ENCODE results near the gene FBXO4.

The FBXO4 gene

DNA sequence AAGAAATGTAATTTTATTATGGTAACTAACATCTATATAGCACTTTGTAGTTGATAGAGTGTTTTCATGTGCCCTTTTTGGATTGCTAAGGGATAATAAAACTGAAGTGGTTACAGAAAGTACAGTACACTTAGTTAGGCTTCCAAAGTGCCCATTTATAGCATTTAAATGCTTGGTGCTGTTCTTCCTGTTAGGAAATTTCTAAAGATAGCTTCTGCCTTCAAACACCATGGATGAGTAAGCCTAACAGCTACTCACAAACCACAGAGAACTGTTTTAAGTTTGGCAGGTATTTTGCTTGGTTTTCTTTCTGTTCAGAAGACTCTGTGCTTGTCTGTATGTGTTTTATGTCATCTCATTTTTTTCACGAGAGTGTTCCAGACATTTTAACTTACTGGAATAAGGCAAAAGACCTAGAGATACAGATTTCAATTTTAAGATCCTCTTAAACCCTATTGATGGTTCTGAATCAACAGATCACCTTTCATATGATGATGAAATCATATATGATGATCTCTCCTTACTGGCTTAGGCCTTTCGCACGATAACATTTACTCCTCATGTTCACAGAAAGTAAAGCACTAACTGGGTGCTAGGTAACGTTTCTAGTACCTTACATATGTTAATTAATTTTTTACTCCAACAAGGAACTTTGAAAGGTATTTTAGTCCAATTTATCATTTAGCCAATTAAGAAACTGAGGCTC is 16.6 kb upstream of the FBXO4 start:
- H2AFZ ChIP-seq (ENCODE audit: low read length), result no peak overlapping the region
- no peak overlapping the region for H3K18ac ChIP-seq (ENCODE audit: low read length)
- H3K27ac ChIP-seq (replicated peaks; ENCODE audit: low read length), result no peak overlapping the region
- no peak overlapping the region for H2AK5ac ChIP-seq (ENCODE audit: low read depth, low read length)
- peaks cover 5% of the 10 kb centered on the region for H3K79me1 ChIP-seq (ENCODE audit: low read depth, low read length)
- H3K23ac ChIP-seq (ENCODE audit: low read depth, low read length, poor library complexity), result no peak overlapping the region
- no peak overlapping the region for H4K91ac ChIP-seq (ENCODE audit: low read depth, low read length, poor library complexity)
- no peak overlapping the region for H2BK15ac ChIP-seq (ENCODE audit: low read length)
- H3K4ac ChIP-seq (ENCODE audit: low read length), result no peak overlapping the region
- H3K36me3 ChIP-seq (replicated peaks in 1 of 2; ENCODE audit: control insufficient read depth in 2 of 2, insufficient read depth in 2 of 2, low read length in 2 of 2), result peaks cover 11 to 83% of the 10 kb centered on the region in 2 donors
- H3K4me3 ChIP-seq (ENCODE audit: low read length in 2 of 2), result no peak overlapping the region
- no peak overlapping the region for H3K4me2 ChIP-seq (ENCODE audit: insufficient read depth, low read length, poor library complexity, severe bottlenecking)
- H2BK5ac ChIP-seq (ENCODE audit: low read length), result no peak overlapping the region
- H2BK12ac ChIP-seq (ENCODE audit: low read length), result no peak overlapping the region
- peaks cover 2 to 3% of the 10 kb centered on the region in 2 donors for H3K4me1 ChIP-seq (ENCODE audit: control insufficient read depth in 2 of 2, insufficient read depth in 1 of 2, low read depth in 1 of 2, low read length in 2 of 2)
- WGBS, 2 donors (ENCODE audit: extremely low coverage in 2 of 2, insufficient read length in 2 of 2, insufficient replicate concordance in 1 of 2), result no CpG with 5 or more reads among the region's 4 CpGs
- H2BK120ac ChIP-seq (ENCODE audit: low read depth, low read length), result no peak overlapping the region
- H4K8ac ChIP-seq (ENCODE audit: low read depth, low read length), result no peak overlapping the region
- no peaks in the 10 kb centered on the region for H3K9me3 ChIP-seq (replicated peaks in 1 of 2; ENCODE audit: control insufficient read depth in 2 of 2, insufficient read depth in 1 of 2, low read depth in 1 of 2, low read length in 2 of 2)
- H3K9ac ChIP-seq (ENCODE audit: low read depth, low read length, poor library complexity), result no peak overlapping the region
- no peak overlapping the region for H3K14ac ChIP-seq (ENCODE audit: low read length)
- no peaks in the 10 kb centered on the region for H3K27me3 ChIP-seq (ENCODE audit: control insufficient read depth in 3 of 3, insufficient read depth in 3 of 3, low read depth in 1 of 3, low read length in 3 of 3)
- DNase-seq (ENCODE audit: low spot score), result no peak

- Histone ChIP-seq H3K9ac (ENCODE audit: low read depth, low read length, poor library complexity) (no peak overlapping the region), H3K4ac (ENCODE audit: low read length) (no peak overlapping the region), H3K14ac (ENCODE audit: low read length) (no peak overlapping the region), H3K4me1 (ENCODE audit: control insufficient read depth in 2 of 2, insufficient read depth in 1 of 2, low read depth in 1 of 2, low read length in 2 of 2) (no peaks in the 10 kb centered on the region), H3K4me3 (ENCODE audit: low read length in 2 of 2) (no peak overlapping the region), H2AFZ (ENCODE audit: low read length) (no peak overlapping the region), H2AK5ac (ENCODE audit: low read depth, low read length) (no peak overlapping the region), H3K18ac (ENCODE audit: low read length) (no peak overlapping the region), H3K79me1 (ENCODE audit: low read depth, low read length) (peaks cover 2% of the 10 kb centered on the region), H2BK5ac (ENCODE audit: low read length) (no peak overlapping the region), H3K4me2 (ENCODE audit: insufficient read depth, low read length, poor library complexity, severe bottlenecking) (no peak overlapping the region), H3K23ac (ENCODE audit: low read depth, low read length, poor library complexity) (no peak overlapping the region), H2BK12ac (ENCODE audit: low read length) (no peak overlapping the region), H4K8ac (ENCODE audit: low read depth, low read length) (no peak overlapping the region), H3K27ac (replicated peaks; ENCODE audit: low read length) (no peak overlapping the region), H2BK15ac (ENCODE audit: low read length) (no peak overlapping the region), H3K27me3 (ENCODE audit: control insufficient read depth in 3 of 3, insufficient read depth in 3 of 3, low read depth in 1 of 3, low read length in 3 of 3) (no peaks in the 10 kb centered on the region), H2BK120ac (ENCODE audit: low read depth, low read length) (no peak overlapping the region), H3K36me3 (replicated peaks in 1 of 2; ENCODE audit: control insufficient read depth in 2 of 2, insufficient read depth in 2 of 2, low read length in 2 of 2) (peaks cover 7 to 99% of the 10 kb centered on the region in 2 donors), H3K9me3 (replicated peaks in 1 of 2; ENCODE audit: control insufficient read depth in 2 of 2, insufficient read depth in 1 of 2, low read depth in 1 of 2, low read length in 2 of 2) (no peaks in the 10 kb centered on the region), H4K91ac (ENCODE audit: low read depth, low read length, poor library complexity) (no peak overlapping the region)
- no peak for DNase-seq (ENCODE audit: low spot score)
- WGBS, 2 donors (ENCODE audit: extremely low coverage in 2 of 2, insufficient read length in 2 of 2, insufficient replicate concordance in 1 of 2), result no CpG with 5 or more reads among the region's 2 CpGs
These were observed 7.0 kb upstream of the FBXO4 start for GRCh38 chr5:41918105-41918504.

DNA sequence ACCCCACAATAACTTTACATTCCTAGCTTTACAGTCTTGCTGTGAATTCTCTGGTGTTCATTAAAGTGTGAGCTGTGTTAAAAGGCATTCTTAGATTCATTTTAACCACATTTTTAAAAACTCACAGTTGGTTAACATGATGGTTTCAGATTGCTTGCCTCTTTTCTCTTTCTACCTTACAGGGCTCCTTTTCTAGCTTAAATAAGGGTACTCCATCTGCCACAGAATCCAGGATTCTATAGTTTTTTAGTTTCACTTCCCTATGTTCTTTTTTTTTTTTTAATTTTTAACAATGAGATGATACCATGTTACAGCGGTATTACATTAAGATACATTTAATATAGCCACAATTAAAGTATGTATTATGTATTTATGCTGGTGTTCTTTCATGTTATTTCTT is 3.9 kb upstream of the FBXO4 start:
- Histone ChIP-seq H3K4ac (ENCODE audit: low read length) (no peak overlapping the region), H3K9me3 (replicated peaks in 1 of 2; ENCODE audit: control insufficient read depth in 2 of 2, insufficient read depth in 1 of 2, low read depth in 1 of 2, low read length in 2 of 2) (no peaks in the 10 kb centered on the region), H4K8ac (ENCODE audit: low read depth, low read length) (no peak overlapping the region), H3K18ac (ENCODE audit: low read length) (no peak overlapping the region), H2BK12ac (ENCODE audit: low read length) (no peak overlapping the region), H3K27me3 (ENCODE audit: control insufficient read depth in 3 of 3, insufficient read depth in 3 of 3, low read depth in 1 of 3, low read length in 3 of 3) (no peaks in the 10 kb centered on the region), H2AFZ (ENCODE audit: low read length) (no peak overlapping the region), H3K27ac (replicated peaks; ENCODE audit: low read length) (no peak overlapping the region), H2AK5ac (ENCODE audit: low read depth, low read length) (no peak overlapping the region), H3K4me3 (ENCODE audit: low read length in 2 of 2) (no peak overlapping the region), H2BK15ac (ENCODE audit: low read length) (no peak overlapping the region), H3K79me1 (ENCODE audit: low read depth, low read length) (peaks cover 2% of the 10 kb centered on the region), H3K23ac (ENCODE audit: low read depth, low read length, poor library complexity) (no peak overlapping the region), H3K9ac (ENCODE audit: low read depth, low read length, poor library complexity) (no peak overlapping the region), H4K91ac (ENCODE audit: low read depth, low read length, poor library complexity) (no peak overlapping the region), H3K36me3 (replicated peaks in 1 of 2; ENCODE audit: control insufficient read depth in 2 of 2, insufficient read depth in 2 of 2, low read length in 2 of 2) (peaks cover 5 to 69% of the 10 kb centered on the region in 2 donors), H3K4me1 (ENCODE audit: control insufficient read depth in 2 of 2, insufficient read depth in 1 of 2, low read depth in 1 of 2, low read length in 2 of 2) (peaks cover 0 to 3% of the 10 kb centered on the region in 2 donors), H3K4me2 (ENCODE audit: insufficient read depth, low read length, poor library complexity, severe bottlenecking) (no peak overlapping the region), H3K14ac (ENCODE audit: low read length) (no peak overlapping the region), H2BK5ac (ENCODE audit: low read length) (no peak overlapping the region), H2BK120ac (ENCODE audit: low read depth, low read length) (no peak overlapping the region)
- WGBS, 2 donors (ENCODE audit: extremely low coverage in 2 of 2, insufficient read length in 2 of 2, insufficient replicate concordance in 1 of 2), result no CpG with 5 or more reads among the region's 1 CpG
- DNase-seq (ENCODE audit: low spot score), result no peak

- H3K9ac ChIP-seq (ENCODE audit: low read depth, low read length, poor library complexity), result no peak overlapping the region
- H2BK12ac ChIP-seq (ENCODE audit: low read length), result no peak overlapping the region
- H3K27me3 ChIP-seq (ENCODE audit: control insufficient read depth in 3 of 3, insufficient read depth in 3 of 3, low read depth in 1 of 3, low read length in 3 of 3), result no peaks in the 10 kb centered on the region
- H4K91ac ChIP-seq (ENCODE audit: low read depth, low read length, poor library complexity), result no peak overlapping the region
- no peaks in the 10 kb centered on the region for H3K9me3 ChIP-seq (replicated peaks in 1 of 2; ENCODE audit: control insufficient read depth in 2 of 2, insufficient read depth in 1 of 2, low read depth in 1 of 2, low read length in 2 of 2)
- no peak overlapping the region for H2BK120ac ChIP-seq (ENCODE audit: low read depth, low read length)
- WGBS, 2 donors (ENCODE audit: extremely low coverage in 2 of 2, insufficient read length in 2 of 2, insufficient replicate concordance in 1 of 2), result no CpG with 5 or more reads among the region's 1 CpG
- H3K4me2 ChIP-seq (ENCODE audit: insufficient read depth, low read length, poor library complexity, severe bottlenecking), result no peak overlapping the region
- H3K79me1 ChIP-seq (ENCODE audit: low read depth, low read length), result peaks cover 2% of the 10 kb centered on the region
- no peak overlapping the region for H3K18ac ChIP-seq (ENCODE audit: low read length)
- no peak overlapping the region for H3K23ac ChIP-seq (ENCODE audit: low read depth, low read length, poor library complexity)
- H3K4ac ChIP-seq (ENCODE audit: low read length), result no peak overlapping the region
- H2AFZ ChIP-seq (ENCODE audit: low read length), result no peak overlapping the region
- H3K14ac ChIP-seq (ENCODE audit: low read length), result no peak overlapping the region
- H3K36me3 ChIP-seq (replicated peaks in 1 of 2; ENCODE audit: control insufficient read depth in 2 of 2, insufficient read depth in 2 of 2, low read length in 2 of 2), result peaks cover 5 to 62% of the 10 kb centered on the region in 2 donors
- H4K8ac ChIP-seq (ENCODE audit: low read depth, low read length), result no peak overlapping the region
- no peak overlapping the region for H2BK5ac ChIP-seq (ENCODE audit: low read length)
- DNase-seq (ENCODE audit: low spot score), result no peak
- no peak overlapping the region for H2AK5ac ChIP-seq (ENCODE audit: low read depth, low read length)
- H3K4me1 ChIP-seq (ENCODE audit: control insufficient read depth in 2 of 2, insufficient read depth in 1 of 2, low read depth in 1 of 2, low read length in 2 of 2), result peaks cover 0 to 3% of the 10 kb centered on the region in 2 donors
- H3K27ac ChIP-seq (replicated peaks; ENCODE audit: low read length), result no peak overlapping the region
- no peak overlapping the region for H3K4me3 ChIP-seq (ENCODE audit: low read length in 2 of 2)
- H2BK15ac ChIP-seq (ENCODE audit: low read length), result no peak overlapping the region
These were observed 3.2 kb upstream of the FBXO4 start for GRCh38 chr5:41921874-41922273.

Data from neuronal stem cell (in vitro differentiated cells).